Sigmoid colon (tissue), 7 donors: ENCODE measurements around the gene HNRNPLL. TPM values are rescaled to one million over a fixed set of nuclear protein-coding genes. Genes with fewer than 3 reads are reported as not detected.
A peak's percentile ranks its signal among the peaks of the same experiment; 100 is the strongest.

ENCODE experiments used
- DNase-seq: peaks from one replicate; pipeline ENCODE4 v3.0.0-alpha.2; 2019
- H3K27ac ChIP-seq, 4 donors: fragments of 200-600 bp; sonication (generic); one replicate each; pipeline ENCODE4 v1.5.1; 2016 to 2019; ENCODE audit warnings: mild to moderate bottlenecking in 1 of 4
- H3K27me3 ChIP-seq, 3 donors: fragments of 200-600 bp; sonication (generic); one replicate each; pipeline ENCODE4 v1.5.1; 2019; ENCODE audit warnings: mild to moderate bottlenecking in 1 of 3
- H3K36me3 ChIP-seq, 4 donors: fragments of 200-600 bp; sonication (generic); one replicate each; pipeline ENCODE4 v1.5.1; 2016 to 2019
- H3K4me1 ChIP-seq, 4 donors: fragments of 200-600 bp; sonication (generic); one replicate each; pipeline ENCODE4 v1.5.1; 2017 to 2019
- H3K4me3 ChIP-seq, 4 donors: fragments of 200-600 bp; sonication (generic); one replicate each; pipeline ENCODE4 v1.5.1; 2017 to 2019; ENCODE audit warnings: mild to moderate bottlenecking in 2 of 4, moderate library complexity in 1 of 4
- H3K9me3 ChIP-seq, 4 donors: fragments of 200-600 bp in 3 of 4; sonication (generic) in 3 of 4; one replicate each; pipeline versions ENCODE4 v1.5.1 to v1.6.1; 2013 to 2019
- CTCF ChIP-seq, 4 experiments: fragments of 450-650 bp in 3 of 4; fragments of 200-600 bp in 1 of 4; IDR thresholded peaks; one replicate each; pipeline ENCODE4 v1.5.1; 2016 to 2019; ENCODE audit warnings: antibody characterized with exemption in 4 of 4, mild to moderate bottlenecking in 3 of 4, moderate library complexity in 2 of 4
- EP300 ChIP-seq, 4 donors: sonication (generic); formaldehyde crosslinking; IDR thresholded peaks; one replicate each; pipeline ENCODE4 v1.6.1; 2017; ENCODE audit warnings: antibody characterized with exemption in 4 of 4
- POLR2A ChIP-seq, 2 donors: fragments of 450-650 bp; IDR thresholded peaks; one replicate each; pipeline ENCODE4 v1.6.1; 2016; ENCODE audit warnings: antibody characterized with exemption in 2 of 2, mild to moderate bottlenecking in 2 of 2, moderate library complexity in 2 of 2
- POLR2AphosphoS5 ChIP-seq, 4 donors: sonication (generic); formaldehyde crosslinking; IDR thresholded peaks; one replicate each; pipeline ENCODE4 v1.6.1; 2017; ENCODE audit warnings: antibody characterized with exemption in 4 of 4
- WGBS, 2 donors: extraction: QIAGEN DNeasy Blood & Tissue Kit; methylation state at CpG; one replicate each; pipeline ENCODE4 v1.1.7; 2013; 5-methylcytosine and 5-hydroxymethylcytosine counted together
- intact Hi-C: fragments of 100-400 bp; cut with DNase I; formaldehyde crosslinking; loops from one replicate; pipeline ENCODE4 v1.15.1; 2023
- polyA plus RNA-seq, 3 donors: library from polyadenylated mRNA; stranded (reverse); fragments of 200-250 nt; gene quantifications; one replicate each; pipeline ENCODE4 v1.2.3, GENCODE V29; 2013
- total RNA-seq, 4 donors: library from RNA; depleted of rRNA; stranded (reverse); fragments of >200 nt; gene quantifications; one replicate each; pipeline ENCODE4 v1.1.0, GENCODE V29; 2016
- donor health status: healthy with polysubstance abuse.
- donor health status: Bipolar disorder and iron deficiency.
- donor health status: healthy.

Gene HNRNPLL
- total and polyA plus RNA-seq, 7 donors: 16.1 to 82.0 (median 63.7) TPM

GRCh38 chr2:38597115-38597514, 5.6 kb downstream of the HNRNPLL start:
- Histone ChIP-seq H3K4me1 (peaks cover 0 to 76% (median 69%) of the 10 kb centered on the region in 4 donors), H3K36me3 (no peaks in the 10 kb centered on the region), H3K27me3 (no peaks in the 10 kb centered on the region), H3K9me3 (no peaks in the 10 kb centered on the region), H3K27ac (peak overlapping the region; percentile 86 to 99 (median 95)), H3K4me3 (no peak overlapping the region)
- no peak for TF ChIP-seq EP300 (IDR thresholded peaks at IDR 0.05)
- no peak for TF ChIP-seq CTCF (IDR thresholded peaks at IDR 0.05)
- no peak for TF ChIP-seq POLR2A (IDR thresholded peaks at IDR 0.05)
- TF ChIP-seq POLR2AphosphoS5 (IDR thresholded peaks at IDR 0.05): no peak
- intact Hi-C loops: no loop called here
- no peak for DNase-seq
- 74 to 89% methylated on average over 5 of the region's 5 CpGs for WGBS, 2 donors

GRCh38 chr2:38596229-38596628, 6.5 kb downstream of the HNRNPLL start:
- H3K27me3 ChIP-seq: no peaks in the 10 kb centered on the region
- H3K4me1 ChIP-seq: peaks cover 0 to 85% (median 74%) of the 10 kb centered on the region in 4 donors
- TF ChIP-seq POLR2A (IDR thresholded peaks at IDR 0.05): no peak
- TF ChIP-seq POLR2AphosphoS5 (IDR thresholded peaks at IDR 0.05): no peak
- no peak for TF ChIP-seq CTCF (IDR thresholded peaks at IDR 0.05)
- 87 to 89% methylated on average over 6 of the region's 6 CpGs for WGBS, 2 donors
- H3K9me3 ChIP-seq: no peaks in the 10 kb centered on the region
- H3K36me3 ChIP-seq: no peaks in the 10 kb centered on the region
- peak overlapping the region; percentile 6 to 99 (median 59) for H3K27ac ChIP-seq
- DNase-seq: no peak
- intact Hi-C loops: no loop called here
- no peak overlapping the region for H3K4me3 ChIP-seq

- peak overlapping the region in 2 of 4 donors; percentile 48 to 67 for H3K27ac ChIP-seq
- no peaks in the 10 kb centered on the region for H3K36me3 ChIP-seq
- TF ChIP-seq CTCF (IDR thresholded peaks at IDR 0.05): no peak
- no peak for TF ChIP-seq EP300 (IDR thresholded peaks at IDR 0.05)
- TF ChIP-seq POLR2AphosphoS5 (IDR thresholded peaks at IDR 0.05): no peak
- TF ChIP-seq POLR2A (IDR thresholded peaks at IDR 0.05): no peak
- WGBS, 2 donors: 60 to 67% methylated on average over 2 of the region's 2 CpGs
- H3K9me3 ChIP-seq: no peaks in the 10 kb centered on the region
- peaks cover 0 to 85% (median 65%) of the 10 kb centered on the region in 4 donors for H3K4me1 ChIP-seq
- intact Hi-C loops: no loop called here
- H3K4me3 ChIP-seq: no peak overlapping the region
- H3K27me3 ChIP-seq: no peaks in the 10 kb centered on the region
- no peak for DNase-seq
These were observed 9.8 kb downstream of the HNRNPLL start for GRCh38 chr2:38592951-38593350.

- intact Hi-C loops: no loop called here
- H3K27me3 ChIP-seq: no peaks in the 10 kb centered on the region
- peak overlapping the region; percentile 17 to 67 (median 49) for H3K27ac ChIP-seq
- no peak for DNase-seq
- H3K4me3 ChIP-seq: no peak overlapping the region
- peak in 1 of 4 donors; percentile 6 for TF ChIP-seq POLR2AphosphoS5 (IDR thresholded peaks at IDR 0.05)
- TF ChIP-seq CTCF (IDR thresholded peaks at IDR 0.05): no peak
- no peak for TF ChIP-seq POLR2A (IDR thresholded peaks at IDR 0.05)
- 30 to 56% methylated on average over 2 of the region's 2 CpGs for WGBS, 2 donors
- no peaks in the 10 kb centered on the region for H3K9me3 ChIP-seq
- no peaks in the 10 kb centered on the region for H3K36me3 ChIP-seq
- H3K4me1 ChIP-seq: peaks cover 0 to 85% (median 62%) of the 10 kb centered on the region in 4 donors
These were observed 11.6 kb downstream of the HNRNPLL start for GRCh38 chr2:38591152-38591551.

- Histone ChIP-seq H3K4me1 (peaks cover 0 to 90% (median 67%) of the 10 kb centered on the region in 4 donors), H3K9me3 (no peaks in the 10 kb centered on the region), H3K4me3 (no peak overlapping the region), H3K27me3 (no peaks in the 10 kb centered on the region), H3K36me3 (peaks cover 0 to 6% (median 3%) of the 10 kb centered on the region in 4 donors), H3K27ac (peak overlapping the region in 3 of 4 donors; percentile 39 to 67 (median 59))
- WGBS, 2 donors: 78 to 92% methylated on average over 3 of the region's 3 CpGs
- intact Hi-C loops: no loop called here
- DNase-seq: no peak
- TF ChIP-seq EP300 (IDR thresholded peaks at IDR 0.05) (no peak), POLR2AphosphoS5 (IDR thresholded peaks at IDR 0.05) (no peak), POLR2A (IDR thresholded peaks at IDR 0.05) (no peak), CTCF (IDR thresholded peaks at IDR 0.05) (no peak)
These were observed 12.7 kb downstream of the HNRNPLL start for GRCh38 chr2:38590053-38590452.
